HepG2 (cell line): ENCODE data around the gene SH3GL2. TPM values are rescaled to one million over a fixed set of nuclear protein-coding genes. Genes with fewer than 3 reads are reported as not detected.

Experiments
- ATAC-seq: fragments of 200-7000 bp; cut with Tn5 transposase; 3 replicates; pipeline ENCODE4 v1.9.1; 2020; ENCODE audit warnings: mild to moderate bottlenecking, moderate library complexity
- BruUV-seq: library from RNA; stranded (reverse); fragments of 400-500 nt; replicated peaks from 2 replicates; lab custom pipeline; 2021; lab: Mats Ljungman, UMichigan
- CTCF ChIA-PET: fragments of 300-600 bp; formaldehyde crosslinking; extraction: SDS; loops from one replicate; lab custom pipeline; 2021; ENCODE audit warnings: low total read pairs, inconsistent platforms, low intra/inter-chr PET ratio; lab: Yijun Ruan, JAX
- POLR2A ChIA-PET: fragments of 350-600 bp; sonication (Branson Sonifier 250); formaldehyde crosslinking; loops from one replicate; lab custom pipeline; 2020; ENCODE audit warnings: antibody characterized with exemption, inconsistent platforms; lab: Yijun Ruan, JAX
- DNase-seq: peaks from one replicate; pipeline ENCODE4 v3.0.0-alpha.2; 2015; ENCODE audit warnings: low spot score
- FAIRE-seq: peaks from 3 replicates; lab custom pipeline; 2011; peaks lifted over from hg19 to GRCh38; lab: Jason Lieb, UNC
- H2AFZ ChIP-seq: one replicate; pipeline ENCODE4 v1.6.1; 2011; ENCODE audit warnings: low read length, inconsistent platforms
- H3K27ac ChIP-seq: fragments of 300-600 bp; 3 replicates; pipeline ENCODE4 v1.8.0; 2011; ENCODE audit warnings: mixed run types, mild to moderate bottlenecking, mixed read lengths, low read length, inconsistent platforms; ENCODE audit not compliant: insufficient read depth; ENCODE audit errors: extremely low read length
- H3K27me3 ChIP-seq, 2 experiments: fragments of 200-600 bp in 1 of 2; 2 replicates in 1 of 2; 3 replicates in 1 of 2; pipeline versions ENCODE4 v1.6.0 to v1.8.0; 2011; ENCODE audit warnings: low read length in 2 of 2, mild to moderate bottlenecking in 2 of 2, moderate library complexity in 2 of 2, inconsistent platforms in 1 of 2; ENCODE audit not compliant: insufficient read depth in 2 of 2, control insufficient read depth in 1 of 2
- H3K36me3 ChIP-seq, 2 experiments: fragments of 200-600 bp in 1 of 2; replicated peaks in 1 of 2; 2 replicates in 1 of 2; 3 replicates in 1 of 2; pipeline versions ENCODE4 v1.5.1 to v1.8.0; 2011; ENCODE audit warnings: low read length in 2 of 2, inconsistent platforms in 1 of 2; ENCODE audit not compliant: insufficient read depth in 2 of 2, control insufficient read depth in 1 of 2
- H3K4me1 ChIP-seq: 2 replicates; pipeline ENCODE4 v1.5.1; 2012; ENCODE audit warnings: low read length, inconsistent platforms; ENCODE audit not compliant: insufficient read depth
- H3K4me2 ChIP-seq: 2 replicates; pipeline ENCODE4 v1.6.0; 2011; ENCODE audit warnings: low read depth, low read length, inconsistent platforms
- H3K4me3 ChIP-seq, 3 experiments: fragments of 200-600 bp in 1 of 3; sonication (generic), shearing (Covaris generic) in 1 of 3; replicated peaks in 1 of 3; 2 replicates each; pipeline ENCODE4 v1.5.1; 2011 to 2016; ENCODE audit warnings: low read length in 3 of 3, inconsistent platforms in 2 of 3, low read depth in 2 of 3, mild to moderate bottlenecking in 2 of 3, control low read depth in 1 of 3, mixed read lengths in 1 of 3; ENCODE audit not compliant: insufficient read depth in 1 of 3
- H3K79me2 ChIP-seq: one replicate; pipeline ENCODE4 v1.6.1; 2011; ENCODE audit warnings: low read length, inconsistent platforms; ENCODE audit not compliant: insufficient read depth
- H3K9ac ChIP-seq: 2 replicates; pipeline ENCODE4 v1.6.0; 2011; ENCODE audit warnings: mild to moderate bottlenecking, low read depth, low read length, inconsistent platforms; ENCODE audit not compliant: insufficient read depth
- H3K9me3 ChIP-seq: 2 replicates; pipeline ENCODE4 v1.5.1; 2012; ENCODE audit warnings: mild to moderate bottlenecking, low read length
- H4K20me1 ChIP-seq: 2 replicates; pipeline ENCODE4 v1.6.0; 2011; ENCODE audit warnings: inconsistent platforms, mild to moderate bottlenecking, low read length, moderate library complexity; ENCODE audit not compliant: insufficient read depth
- ARNT ChIP-seq: fragments of 450-650 bp; IDR thresholded peaks from 2 replicates; pipeline ENCODE4 v1.6.1; 2017
- ETV6 ChIP-seq: sonication (generic); formaldehyde crosslinking; conservative IDR thresholded peaks from 2 replicates; pipeline ENCODE4 v1.4.0; 2020; ENCODE audit warnings: missing genetic modification reagents
- HMG20A ChIP-seq: IDR thresholded peaks from 2 replicates; pipeline ENCODE4 v1.6.1; 2016; ENCODE audit warnings: borderline replicate concordance
- MAFK ChIP-seq, 2 experiments: IDR thresholded peaks in 1 of 2; conservative IDR thresholded peaks in 1 of 2; 2 replicates each; pipeline ENCODE4 v1.6.1; 2011; ENCODE audit warnings: improper control_type of control experiment in 2 of 2, low read length in 2 of 2
- MEIS1 ChIP-seq: sonication (generic); formaldehyde crosslinking; IDR thresholded peaks from 2 replicates; pipeline ENCODE4 v1.9.0; 2021; ENCODE audit warnings: mild to moderate bottlenecking, missing genetic modification reagents, moderate library complexity, borderline replicate concordance
- PAX8 ChIP-seq: sonication (generic); formaldehyde crosslinking; IDR thresholded peaks from 2 replicates; pipeline ENCODE4 v1.8.0; 2022; ENCODE audit warnings: mild to moderate bottlenecking, missing genetic modification reagents, borderline replicate concordance
- SMYD3 ChIP-seq: sonication (generic); formaldehyde crosslinking; IDR thresholded peaks from 2 replicates; pipeline ENCODE4 v1.8.1; 2023; ENCODE audit warnings: mild to moderate bottlenecking, missing genetic modification reagents
- ZNF205 ChIP-seq: IDR thresholded peaks from 2 replicates; pipeline ENCODE4 v1.6.1; 2018; ENCODE audit warnings: missing biosample characterization, missing genetic modification reagents
- ZNF567 ChIP-seq: sonication (generic); formaldehyde crosslinking; IDR thresholded peaks from 2 replicates; pipeline ENCODE4 v1.8.1; 2023; ENCODE audit warnings: mild to moderate bottlenecking, missing genetic modification reagents, borderline replicate concordance
- WGBS: methylation state at CpG from one replicate; pipeline ENCODE4 v1.1.6; 2017; ENCODE audit warnings: low lambda C conversion rate; 5-methylcytosine and 5-hydroxymethylcytosine counted together
- in situ Hi-C: cut with HindIII; loops from 2 replicates; pipeline ENCODE4 v1.10.0; 2017; ENCODE audit warnings: low pct_unique_long_range_greater_than_20kb; ENCODE audit not compliant: extremely low pct_ligation_motif_present
- intact Hi-C: fragments of 100-400 bp; cut with micrococcal nuclease; formaldehyde crosslinking; loops from one replicate; pipeline ENCODE4 v1.10.0; 2022; ENCODE audit not compliant: unreplicated experiment
- polyA plus RNA-seq, 8 experiments: library from polyadenylated mRNA; depleted of rRNA in 3 of 8; stranded (reverse) in 7 of 8; unstranded in 1 of 8; fragments of >200 nt; fragmentation: Illumina TruSeq in 4 of 8; extraction: Trizol in 4 of 8; gene quantifications; 2 replicates each; pipeline versions ENCODE4 v1.2.1 to v1.2.3, GENCODE V29; 2011 to 2016; ENCODE audit warnings: low read depth in 4 of 8, missing spikeins in 1 of 8, mixed read lengths in 1 of 8; ENCODE audit not compliant: insufficient read depth in 1 of 8
- total RNA-seq, 5 experiments: library from RNA; depleted of rRNA; stranded (reverse); fragments of >200 nt; fragmentation: Illumina TruSeq; extraction: Trizol; gene quantifications; 2 replicates each; pipeline ENCODE4 v1.2.3, GENCODE V29; 2016; ENCODE audit warnings: low read depth in 1 of 5

Gene SH3GL2
- total and polyA plus RNA-seq, 2 of the 13 experiments (the other 11 are each of a cell fraction or from before 2014, with no cell fraction given) = 0.04 TPM; not detected in 1

GRCh38 chr9:17726298-17726697 is 147.4 kb downstream of the SH3GL2 start:
- Histone ChIP-seq H3K27me3 (no peaks in the 10 kb centered on the region), H3K36me3 (no peaks in the 10 kb centered on the region), H3K4me3 (no peak overlapping the region), H3K27ac (no peak overlapping the region), H3K9me3 (peaks cover 17% of the 10 kb centered on the region; the same call in 1 of the 2 replicates), H3K9ac (no peak overlapping the region), H2AFZ (no peak overlapping the region), H3K79me2 (no peaks in the 10 kb centered on the region), H4K20me1 (no peaks in the 10 kb centered on the region), H3K4me2 (no peak overlapping the region), H3K4me1 (no peaks in the 10 kb centered on the region)
- CTCF ChIA-PET = no interaction called here
- intact Hi-C loops = no loop called here
- POLR2A ChIA-PET = no interaction called here
- no peak for DNase-seq
- 3% methylated on average over 5 of the region's 5 CpGs for WGBS
- no peak for ATAC-seq
- TF ChIP-seq ZNF205 (CRISPR knock-in tag) (no peak), SMYD3 (CRISPR knock-in tag) (no peak), MAFK (conservative IDR thresholded peaks at IDR 0.05 in 1 of 2, IDR thresholded peaks at IDR 0.05 in 1 of 2; ENCODE audit: low read length in 2 of 2) (peak; percentile 24 to 41; a peak in 2 of 4 replicates), MEIS1 (no peak)
- in situ Hi-C loops = no loop called here
- no peak for FAIRE-seq
- BruUV-seq = no TSS peak

- POLR2A ChIA-PET = no interaction called here
- Histone ChIP-seq H2AFZ (no peak overlapping the region), H3K4me1 (no peaks in the 10 kb centered on the region), H3K9ac (no peak overlapping the region), H3K27ac (no peak overlapping the region), H3K4me2 (no peak overlapping the region), H3K79me2 (no peaks in the 10 kb centered on the region), H3K27me3 (no peaks in the 10 kb centered on the region), H4K20me1 (no peaks in the 10 kb centered on the region), H3K9me3 (no peaks in the 10 kb centered on the region), H3K4me3 (no peak overlapping the region), H3K36me3 (no peaks in the 10 kb centered on the region)
- 6% methylated on average over 7 of the region's 7 CpGs for WGBS
- CTCF ChIA-PET = no interaction called here
- DNase-seq = no peak
- intact Hi-C loops = no loop called here
- TF ChIP-seq ARNT (no peak), ZNF567 (no peak), PAX8 (CRISPR knock-in tag) (no peak), HMG20A (CRISPR knock-in tag) (no peak), ETV6 (CRISPR knock-in tag) (no peak)
- in situ Hi-C loops = no loop called here
- BruUV-seq = no TSS peak
- no peak for FAIRE-seq
- no peak for ATAC-seq
Observed at GRCh38 chr9:17730899-17731298, 152.0 kb downstream of the SH3GL2 start.
